GM12892 (cell line): ENCODE measurements around the gene CLNK.

ENCODE experiments used
- POLR2A ChIP-seq: IDR thresholded peaks from 2 replicates; pipeline ENCODE4 v1.6.1; 2011; ENCODE audit warnings: low read depth, low read length, control low read depth
- POLR2AphosphoS5 ChIP-seq: IDR thresholded peaks from 2 replicates; pipeline ENCODE4 v1.6.1; 2011; ENCODE audit warnings: low read depth, low read length, control low read depth
- TAF1 ChIP-seq: IDR thresholded peaks from 2 replicates; pipeline ENCODE4 v1.6.1; 2011; ENCODE audit warnings: low read depth, mild to moderate bottlenecking, control low read depth, low read length, borderline replicate concordance

GRCh38 chr4:10448991-10449390 is 235.6 kb downstream of the CLNK start:
- TF ChIP-seq POLR2AphosphoS5 (no peak), TAF1 (no peak), POLR2A (no peak)
